GM23248 (cell line): ENCODE results near the gene TEX44. TPM values are rescaled to one million over a fixed set of nuclear protein-coding genes. Genes with fewer than 3 reads are reported as not detected.
"Not testable (repeated sequence)": the region's sequence is repeated elsewhere in the genome, so short reads cannot be mapped to it uniquely, and the experiment has no call there.

Experiments
- DNase-seq: peaks from one replicate; pipeline ENCODE4 v3.0.0-alpha.2; 2015
- H2AFZ ChIP-seq: fragments of 200-600 bp; sonication (generic); 2 replicates; pipeline ENCODE4 v1.6.1; 2016; ENCODE audit warnings: antibody characterized with exemption
- H3F3A ChIP-seq: fragments of 200-600 bp; sonication (generic); 2 replicates; pipeline ENCODE4 v1.6.1; 2016; ENCODE audit warnings: mild to moderate bottlenecking, antibody characterized with exemption, mixed run types; ENCODE audit not compliant: insufficient read depth
- H3K27ac ChIP-seq: fragments of 200-600 bp; sonication (generic); 2 replicates; pipeline ENCODE4 v1.5.1; 2016; ENCODE audit warnings: mild to moderate bottlenecking
- H3K27me3 ChIP-seq: fragments of 200-600 bp; sonication (generic); replicated peaks from 2 replicates; pipeline ENCODE4 v1.6.1; 2016; ENCODE audit warnings: mild to moderate bottlenecking; ENCODE audit not compliant: insufficient read depth
- H3K36me3 ChIP-seq: fragments of 200-600 bp; sonication (generic); 2 replicates; pipeline ENCODE4 v1.6.1; 2016; ENCODE audit warnings: low read depth, mild to moderate bottlenecking
- H3K4me1 ChIP-seq: fragments of 200-600 bp; sonication (generic); 2 replicates; pipeline ENCODE4 v1.6.1; 2016; ENCODE audit warnings: mild to moderate bottlenecking; ENCODE audit not compliant: insufficient read depth
- H3K4me2 ChIP-seq: fragments of 200-600 bp; sonication (generic); one replicate; pipeline ENCODE4 v1.6.1; 2016; ENCODE audit warnings: mild to moderate bottlenecking; ENCODE audit not compliant: unreplicated experiment
- H3K4me3 ChIP-seq: fragments of 200-600 bp; sonication (generic); 2 replicates; pipeline ENCODE4 v1.5.1; 2016; ENCODE audit warnings: mild to moderate bottlenecking
- H3K79me2 ChIP-seq: fragments of 200-600 bp; sonication (generic); 2 replicates; pipeline ENCODE4 v1.6.1; 2016; ENCODE audit warnings: mild to moderate bottlenecking; ENCODE audit not compliant: insufficient read depth
- H3K9ac ChIP-seq: fragments of 200-600 bp; sonication (generic); 2 replicates; pipeline ENCODE4 v1.6.1; 2016; ENCODE audit warnings: mild to moderate bottlenecking
- H3K9me2 ChIP-seq: fragments of 200-600 bp; sonication (generic); 2 replicates; pipeline ENCODE4 v1.6.1; 2016; ENCODE audit warnings: mixed run types, mild to moderate bottlenecking, moderate library complexity; ENCODE audit not compliant: insufficient read depth
- H3K9me3 ChIP-seq: fragments of 200-600 bp; sonication (generic); one replicate; pipeline ENCODE4 v1.6.1; 2017; ENCODE audit warnings: low read depth
- H4K20me1 ChIP-seq: fragments of 200-600 bp; sonication (generic); 2 replicates; pipeline ENCODE4 v1.6.0; 2016; ENCODE audit not compliant: insufficient read depth
- EZH2 ChIP-seq: fragments of 200-600 bp; sonication (generic); IDR thresholded peaks from 2 replicates; pipeline ENCODE4 v1.6.1; 2018; ENCODE audit warnings: antibody characterized with exemption, mild to moderate bottlenecking; ENCODE audit not compliant: insufficient read depth, poor library complexity, severe bottlenecking
- EZH2phosphoT487 ChIP-seq: fragments of 200-600 bp; sonication (generic); IDR thresholded peaks from 2 replicates; pipeline ENCODE4 v1.6.1; 2018; ENCODE audit warnings: antibody characterized with exemption, moderate library complexity, mild to moderate bottlenecking, low read depth; ENCODE audit not compliant: insufficient read depth
- WGBS, 2 experiments: methylation state at CpG; one replicate each; pipeline ENCODE4 v1.1.6; 2015 to 2017; ENCODE audit warnings: low lambda C conversion rate in 2 of 2, low coverage in 1 of 2; ENCODE audit errors: missing lambda C conversion rate in 2 of 2; 5-methylcytosine and 5-hydroxymethylcytosine counted together
- in situ Hi-C: fragments of 300-500 bp; cut with MboI; formaldehyde crosslinking; loops from 2 replicates; pipeline ENCODE4 v1.15.0; 2020
- polyA plus RNA-seq: library from polyadenylated mRNA; unstranded; fragments of >200 nt; fragmentation: Nextera tagmentation; extraction: Ambion mirVana; gene quantifications from 2 replicates; pipeline ENCODE4 v1.2.1, GENCODE V29; 2016
- total RNA-seq: library from RNA; depleted of rRNA; stranded (reverse); fragments of >200 nt; shearing (Covaris generic); gene quantifications from 2 replicates; pipeline ENCODE4 v1.2.3, GENCODE V29; 2014

TEX44 gene
- total and polyA plus RNA-seq, 2 experiments from 2014 or later = not detected

DNA sequence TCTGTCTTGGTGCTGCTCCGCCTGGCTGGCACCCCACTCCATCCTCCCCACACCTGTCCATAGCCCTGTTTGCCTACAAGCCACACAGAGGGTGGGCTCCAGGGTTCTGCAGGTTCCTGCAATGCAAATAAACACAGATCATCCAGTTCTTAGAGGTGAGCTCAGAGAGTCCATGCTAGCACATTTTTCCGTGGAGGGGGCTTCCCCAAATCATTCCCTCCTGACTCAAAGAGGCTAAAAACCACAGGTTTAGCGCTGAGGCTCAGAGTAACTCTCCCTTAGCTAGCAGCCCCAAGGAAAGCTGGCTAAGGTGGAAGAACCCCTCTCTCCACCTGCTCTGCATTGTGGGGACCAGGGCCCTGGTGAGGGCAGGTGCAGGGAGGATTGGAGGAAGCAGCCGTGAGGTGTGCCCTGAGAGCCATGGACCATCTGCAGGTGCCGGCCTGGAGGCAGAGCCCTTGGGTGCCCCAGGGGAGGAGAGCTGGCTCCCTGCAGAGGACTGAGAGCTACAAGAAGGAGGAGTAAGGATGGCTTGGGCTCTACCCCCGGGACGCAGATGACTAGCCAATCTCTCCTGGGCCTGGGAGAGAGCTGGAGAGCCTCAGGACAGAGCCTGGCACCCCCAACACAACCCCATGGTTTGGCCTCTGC, 23.8 kb upstream of the TEX44 start:
- H3K4me3 ChIP-seq = no peak overlapping the region
- H4K20me1 ChIP-seq = no peaks in the 10 kb centered on the region
- H3K4me2 ChIP-seq = no peak overlapping the region
- H3K36me3 ChIP-seq = no peaks in the 10 kb centered on the region
- no peak overlapping the region for H3K27ac ChIP-seq
- H2AFZ ChIP-seq = no peak overlapping the region
- TF ChIP-seq EZH2phosphoT487 (no peak), EZH2 (no peak)
- 42 to 59% methylated on average over 7 of the region's 7 CpGs for WGBS, 2 experiments
- H3K9me3 ChIP-seq = no peaks in the 10 kb centered on the region
- no peak overlapping the region for H3K9ac ChIP-seq
- no peaks in the 10 kb centered on the region for H3F3A ChIP-seq
- no peaks in the 10 kb centered on the region for H3K79me2 ChIP-seq
- no peaks in the 10 kb centered on the region for H3K4me1 ChIP-seq
- no peaks in the 10 kb centered on the region for H3K27me3 ChIP-seq
- no peaks in the 10 kb centered on the region for H3K9me2 ChIP-seq
- in situ Hi-C loops = no loop called here
- no peak for DNase-seq

DNA sequence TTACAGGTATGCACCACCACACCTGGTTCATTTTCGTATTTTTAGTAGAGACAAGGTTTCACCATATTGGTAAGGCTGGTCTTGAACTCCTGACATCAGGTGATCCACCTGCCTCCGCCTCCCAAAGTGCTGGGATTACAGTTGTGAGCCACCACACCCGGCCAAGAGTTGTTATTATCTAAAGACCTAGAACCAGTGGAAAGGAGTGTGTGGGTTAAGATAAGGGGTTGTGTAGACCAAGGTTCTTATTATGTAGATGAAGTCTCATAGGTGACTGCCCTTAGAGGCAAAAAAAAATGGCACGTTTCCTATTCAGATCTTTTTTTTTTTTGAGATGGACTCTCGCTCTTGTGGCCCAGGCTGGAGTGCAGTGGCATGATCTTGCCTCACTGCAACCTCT, 21.7 kb upstream of the TEX44 start:
- H3K9me2 ChIP-seq, H3K27me3 ChIP-seq, H3F3A ChIP-seq, H3K4me1 ChIP-seq, H3K79me2 ChIP-seq, H3K4me3 ChIP-seq, H3K36me3 ChIP-seq, H4K20me1 ChIP-seq, H3K9me3 ChIP-seq, DNase-seq, H2AFZ ChIP-seq, H3K9ac ChIP-seq, in situ Hi-C loops, H3K4me2 ChIP-seq, H3K27ac ChIP-seq: not testable (repeated sequence)
- WGBS, 2 experiments = 63 to 64% methylated on average over 5 of the region's 5 CpGs

DNA sequence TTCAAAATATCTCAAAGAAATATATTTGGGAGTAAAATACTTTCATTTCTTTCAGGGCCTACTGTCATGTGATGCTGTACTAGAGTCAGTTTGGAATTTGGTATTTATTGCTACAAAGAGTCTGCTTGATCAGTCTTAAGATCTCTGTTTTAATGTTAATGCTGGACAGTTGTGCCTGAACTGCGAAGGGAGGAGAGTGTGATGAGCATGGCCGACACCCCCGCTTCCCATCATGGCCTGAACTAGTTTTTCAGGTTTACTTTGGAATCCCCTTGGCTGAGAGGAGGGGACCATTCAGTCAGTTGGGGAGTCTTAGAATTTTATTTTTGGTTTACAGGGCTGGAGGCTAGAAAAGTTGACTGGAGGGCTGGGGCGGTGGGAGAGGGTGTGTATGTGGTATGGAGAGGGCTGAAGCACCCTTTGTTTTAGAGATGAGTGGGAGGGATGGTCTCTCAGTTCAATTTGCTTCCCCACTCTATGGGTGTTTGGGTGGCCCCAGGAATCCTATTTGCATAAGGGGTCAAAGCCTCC, 20.9 kb upstream of the TEX44 start:
- no peaks in the 10 kb centered on the region for H3K9me2 ChIP-seq
- H3K9me3 ChIP-seq = no peaks in the 10 kb centered on the region
- no peak for TF ChIP-seq EZH2phosphoT487
- TF ChIP-seq EZH2 = no peak
- WGBS, 2 experiments = 81 to 88% methylated on average over 4 of the region's 4 CpGs
- in situ Hi-C loops = no loop called here
- H3K9ac ChIP-seq = no peak overlapping the region
- no peak overlapping the region for H2AFZ ChIP-seq
- H3K4me3 ChIP-seq = no peak overlapping the region
- H3K4me1 ChIP-seq = no peaks in the 10 kb centered on the region
- no peaks in the 10 kb centered on the region for H3F3A ChIP-seq
- H4K20me1 ChIP-seq = no peaks in the 10 kb centered on the region
- no peak overlapping the region for H3K27ac ChIP-seq
- DNase-seq = no peak
- H3K79me2 ChIP-seq = no peaks in the 10 kb centered on the region
- no peaks in the 10 kb centered on the region for H3K36me3 ChIP-seq
- H3K4me2 ChIP-seq = no peak overlapping the region
- no peaks in the 10 kb centered on the region for H3K27me3 ChIP-seq

DNA sequence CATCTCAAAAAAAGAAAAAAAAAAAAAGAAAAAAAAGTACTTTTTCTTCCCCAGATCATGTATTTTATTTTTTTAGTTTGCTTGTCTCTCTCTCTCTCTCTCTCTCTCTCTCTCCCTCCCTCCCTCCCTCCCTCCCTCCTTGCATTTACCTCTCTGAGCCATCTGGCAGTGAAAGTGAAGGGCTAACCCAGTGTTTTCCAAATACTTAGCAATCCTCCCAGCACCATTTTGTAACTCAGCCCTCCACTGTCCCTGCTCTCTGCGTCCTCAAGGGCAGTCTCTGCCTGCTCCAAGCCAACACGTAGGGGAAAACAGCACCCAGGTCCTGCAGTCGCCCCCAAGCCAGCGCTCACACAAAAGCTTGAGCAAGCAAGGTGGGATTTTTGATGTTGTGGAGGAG, 19.6 kb upstream of the TEX44 start:
- Histone ChIP-seq H3K79me2 (no peaks in the 10 kb centered on the region), H3K9me2 (no peaks in the 10 kb centered on the region), H3K4me2 (no peak overlapping the region), H3F3A (no peaks in the 10 kb centered on the region), H3K9me3 (no peaks in the 10 kb centered on the region), H3K9ac (no peak overlapping the region), H3K36me3 (no peaks in the 10 kb centered on the region), H3K4me3 (no peak overlapping the region), H2AFZ (no peak overlapping the region), H3K27ac (no peak overlapping the region), H3K4me1 (no peaks in the 10 kb centered on the region), H4K20me1 (no peaks in the 10 kb centered on the region), H3K27me3 (no peaks in the 10 kb centered on the region)
- TF ChIP-seq EZH2 (no peak), EZH2phosphoT487 (no peak)
- WGBS, 2 experiments = 45 to 46% methylated on average over 4 of the region's 4 CpGs
- DNase-seq = no peak
- in situ Hi-C loops = no loop called here
